Loucy (cell line): Measurements from ENCODE around the gene BTNL9.

Experiments used
- H2AFZ ChIP-seq: fragments of 200-600 bp; sonication (generic); 2 replicates; pipeline ENCODE4 v1.6.0; 2016; ENCODE audit warnings: antibody characterized with exemption, mild to moderate bottlenecking, low read length, moderate library complexity
- H3F3A ChIP-seq: fragments of 200-600 bp; 2 replicates; pipeline ENCODE4 v1.6.0; 2016; ENCODE audit warnings: antibody characterized with exemption, low read depth, mild to moderate bottlenecking
- H3K27me3 ChIP-seq: fragments of 200-600 bp; sonication (generic); 2 replicates; pipeline ENCODE4 v1.6.1; 2014; ENCODE audit warnings: low read length, mild to moderate bottlenecking; ENCODE audit not compliant: insufficient read depth, poor library complexity, severe bottlenecking
- H3K36me3 ChIP-seq: fragments of 200-600 bp; sonication (generic); 2 replicates; pipeline ENCODE4 v1.6.1; 2016; ENCODE audit warnings: low read length; ENCODE audit not compliant: insufficient read depth
- H3K4me1 ChIP-seq: fragments of 200-600 bp; sonication (generic); 2 replicates; pipeline ENCODE4 v1.5.1; 2014; ENCODE audit warnings: low read length, mild to moderate bottlenecking; ENCODE audit not compliant: insufficient read depth, poor library complexity, severe bottlenecking
- H3K4me2 ChIP-seq: fragments of 200-600 bp; sonication (generic); 2 replicates; pipeline ENCODE4 v1.6.0; 2014; ENCODE audit warnings: antibody characterized with exemption, low read length, low read depth, mild to moderate bottlenecking; ENCODE audit not compliant: poor library complexity, severe bottlenecking
- H3K4me3 ChIP-seq: fragments of 200-600 bp; sonication (generic); 2 replicates; pipeline ENCODE4 v1.5.1; 2014; ENCODE audit warnings: low read length, mild to moderate bottlenecking, mixed read lengths; ENCODE audit not compliant: poor library complexity, severe bottlenecking
- H3K79me2 ChIP-seq: fragments of 200-600 bp; sonication (generic); 2 replicates; pipeline ENCODE4 v1.6.1; 2014; ENCODE audit warnings: low read length; ENCODE audit not compliant: insufficient read depth
- H3K9ac ChIP-seq: fragments of 200-600 bp; sonication (generic); 2 replicates; pipeline ENCODE4 v1.6.0; 2014; ENCODE audit warnings: mild to moderate bottlenecking, low read depth, low read length, moderate library complexity; ENCODE audit not compliant: poor library complexity, severe bottlenecking
- H3K9me2 ChIP-seq: fragments of 200-600 bp; sonication (generic); replicated peaks from 2 replicates; pipeline ENCODE4 v1.6.1; 2016; ENCODE audit warnings: low read depth, low read length, mixed read lengths
- H3K9me3 ChIP-seq: fragments of 200-600 bp; sonication (generic); 2 replicates; pipeline ENCODE4 v1.6.1; 2014; ENCODE audit warnings: mild to moderate bottlenecking, antibody characterized with exemption, low read length, low read depth; ENCODE audit not compliant: insufficient read depth
- H4K20me1 ChIP-seq: fragments of 200-600 bp; sonication (generic); 2 replicates; pipeline ENCODE4 v1.6.0; 2014; ENCODE audit warnings: antibody characterized with exemption, low read length, mild to moderate bottlenecking; ENCODE audit not compliant: insufficient read depth, poor library complexity, severe bottlenecking
- CTCF ChIP-seq: fragments of 200-600 bp; sonication (generic); conservative IDR thresholded peaks from 2 replicates; pipeline ENCODE4 v1.5.1; 2014; ENCODE audit warnings: mild to moderate bottlenecking, antibody characterized with exemption, low read length
- EZH2phosphoT487 ChIP-seq: fragments of 200-600 bp; IDR thresholded peaks from 2 replicates; pipeline ENCODE4 v1.6.1; 2018; ENCODE audit warnings: antibody characterized with exemption, mild to moderate bottlenecking, moderate library complexity, borderline replicate concordance

BTNL9 gene

GRCh38 chr5:181070523-181070922, 30.5 kb downstream of the BTNL9 start:
- Histone ChIP-seq H3K9me2 (no peaks in the 10 kb centered on the region), H3K4me3 (no peak overlapping the region), H3K4me1 (no peaks in the 10 kb centered on the region), H3K36me3 (no peaks in the 10 kb centered on the region), H3K4me2 (no peak overlapping the region), H3K79me2 (no peaks in the 10 kb centered on the region), H3K9ac (no peak overlapping the region), H3F3A (no peaks in the 10 kb centered on the region), H3K9me3 (no peaks in the 10 kb centered on the region), H2AFZ (no peak overlapping the region), H3K27me3 (no peaks in the 10 kb centered on the region), H4K20me1 (no peaks in the 10 kb centered on the region)
- no peak for TF ChIP-seq EZH2phosphoT487
- TF ChIP-seq CTCF = no peak

GRCh38 chr5:181071257-181071656, 31.2 kb downstream of the BTNL9 start:
- Histone ChIP-seq H4K20me1 (no peaks in the 10 kb centered on the region), H3K4me1 (no peaks in the 10 kb centered on the region), H3F3A (no peaks in the 10 kb centered on the region), H3K9me3 (no peaks in the 10 kb centered on the region), H3K9ac (no peak overlapping the region), H3K4me3 (no peak overlapping the region), H3K27me3 (no peaks in the 10 kb centered on the region), H3K9me2 (no peaks in the 10 kb centered on the region), H2AFZ (no peak overlapping the region), H3K4me2 (no peak overlapping the region), H3K36me3 (no peaks in the 10 kb centered on the region), H3K79me2 (no peaks in the 10 kb centered on the region)
- TF ChIP-seq CTCF = no peak
- no peak for TF ChIP-seq EZH2phosphoT487

GRCh38 chr5:181076920-181077319, 36.9 kb downstream of the BTNL9 start:
- no peak overlapping the region for H3K4me2 ChIP-seq
- H4K20me1 ChIP-seq = no peaks in the 10 kb centered on the region
- H3K9ac ChIP-seq = no peak overlapping the region
- no peak overlapping the region for H2AFZ ChIP-seq
- H3F3A ChIP-seq = no peaks in the 10 kb centered on the region
- H3K4me3 ChIP-seq = no peak overlapping the region
- H3K9me3 ChIP-seq = no peaks in the 10 kb centered on the region
- no peak for TF ChIP-seq EZH2phosphoT487
- TF ChIP-seq CTCF = no peak
- no peaks in the 10 kb centered on the region for H3K4me1 ChIP-seq
- no peaks in the 10 kb centered on the region for H3K27me3 ChIP-seq
- H3K79me2 ChIP-seq = no peaks in the 10 kb centered on the region
- no peaks in the 10 kb centered on the region for H3K36me3 ChIP-seq
- no peaks in the 10 kb centered on the region for H3K9me2 ChIP-seq
